Measurements from ENCODE around the gene DLG4. TPM values are rescaled to one million over a fixed set of nuclear protein-coding genes. Genes with fewer than 3 reads are reported as not detected.

The DLG4 gene
- total and polyA plus RNA-seq, 2 donors (not counting 1 experiment from before 2014, with no cell fraction given), result 2.0 to 12.5 TPM

DNA sequence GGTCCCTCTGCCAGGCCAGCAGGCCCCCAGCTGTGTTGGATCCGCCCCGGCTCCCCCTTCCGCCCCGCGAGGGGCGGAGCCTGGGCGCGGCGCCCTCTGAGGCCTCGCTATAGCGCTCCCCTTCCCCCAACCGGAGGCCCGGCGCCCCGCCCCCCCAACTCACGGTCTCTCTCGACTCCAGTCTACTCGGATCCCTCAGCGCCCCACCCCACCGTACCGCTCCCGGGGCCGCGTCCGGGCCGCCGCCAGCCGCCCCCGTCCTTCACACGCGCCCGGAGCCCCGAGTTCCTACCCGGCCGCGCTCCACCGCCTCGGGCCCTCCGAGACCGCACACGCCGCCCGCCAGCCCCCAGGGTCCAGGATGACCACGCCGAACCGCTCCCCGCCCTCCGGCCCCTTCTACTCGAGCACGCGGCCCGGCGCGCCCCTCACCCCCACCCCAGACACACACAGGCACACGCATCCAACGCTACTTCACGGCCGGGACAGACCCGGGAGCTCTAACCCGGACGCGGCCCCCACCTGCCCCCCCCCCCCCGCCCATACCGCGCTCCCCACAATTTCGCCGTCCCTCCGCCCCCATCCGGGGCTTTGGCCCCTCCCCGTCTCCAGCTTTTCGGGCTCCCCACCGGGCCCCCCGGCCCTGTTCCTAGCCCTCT, 18.3 kb upstream of the DLG4 start:
- intact Hi-C loops (cut with micrococcal nuclease), result loop anchor here (2.0 to 5.0 kb wide), 2 partner anchors 324 to 449 kb away; partner anchors contain the start of genes SENP3 and TP53
- Histone ChIP-seq H2AFZ (ENCODE audit: insufficient read depth, low read depth, low read length, poor library complexity, severe bottlenecking) (peak overlapping the region; percentile 59), H3K9ac (ENCODE audit: low read length) (peak overlapping the region; percentile 94), H3K27me3 (replicated peaks in 1 of 4; ENCODE audit: control extremely low read depth in 1 of 4, control insufficient read depth in 3 of 4, insufficient read depth in 4 of 4, low read length in 3 of 4) (no peaks in the 10 kb centered on the region), H3K4me2 (replicated peaks; ENCODE audit: low read depth, low read length, poor library complexity, severe bottlenecking) (peak overlapping the region; percentile 79), H3K27ac (ENCODE audit: low read length in 2 of 2) (peak overlapping the region; percentile 55 to 82), H3K4me1 (ENCODE audit: control insufficient read depth in 2 of 2, insufficient read depth in 2 of 2, low read length in 2 of 2) (peaks cover 47 to 54% of the 10 kb centered on the region in 2 donors), H4K20me1 (ENCODE audit: control insufficient read depth, insufficient read depth, low read length, poor library complexity, severe bottlenecking) (peaks cover 22% of the 10 kb centered on the region), H3K36me3 (replicated peaks in 1 of 2; ENCODE audit: control extremely low read depth in 1 of 2, control insufficient read depth in 1 of 2, extremely low read depth in 1 of 2, insufficient read depth in 2 of 2, low read length in 1 of 2) (peaks cover 0 to 25% of the 10 kb centered on the region in 2 experiments), H3K79me2 (ENCODE audit: control insufficient read depth, insufficient read depth, low read length) (peaks cover 57% of the 10 kb centered on the region), H3K4me3 (ENCODE audit: control extremely low read depth in 1 of 5, extremely low read depth in 1 of 5, insufficient read depth in 1 of 5, low read depth in 2 of 5, low read length in 4 of 5) (peak overlapping the region in 4 of 5 experiments; percentile 74 to 97 (median 80)), H3K9me3 (ENCODE audit: control extremely low read depth in 1 of 3, control insufficient read depth in 2 of 3, insufficient read depth in 1 of 3, low read length in 2 of 3) (no peaks in the 10 kb centered on the region)
- DNase-seq, result peak; percentile 88
- peak overlapping the region; percentile 100 for H3K27ac Mint-ChIP-seq
- peak; percentile 7 for ATAC-seq (ENCODE audit: low read depth)
- no peaks in the 10 kb centered on the region for H3K27me3 Mint-ChIP-seq
- no peaks in the 10 kb centered on the region for H3K9me3 Mint-ChIP-seq (ENCODE audit: insufficient read depth)
- peak overlapping the region; percentile 98 for H3K4me3 Mint-ChIP-seq
- no peak for TF ChIP-seq EZH2 (IDR thresholded peaks at IDR 0.05; ENCODE audit: borderline replicate concordance, insufficient read depth, low read depth, low read length, poor library complexity, severe bottlenecking)
- TF ChIP-seq, protein P1, sequence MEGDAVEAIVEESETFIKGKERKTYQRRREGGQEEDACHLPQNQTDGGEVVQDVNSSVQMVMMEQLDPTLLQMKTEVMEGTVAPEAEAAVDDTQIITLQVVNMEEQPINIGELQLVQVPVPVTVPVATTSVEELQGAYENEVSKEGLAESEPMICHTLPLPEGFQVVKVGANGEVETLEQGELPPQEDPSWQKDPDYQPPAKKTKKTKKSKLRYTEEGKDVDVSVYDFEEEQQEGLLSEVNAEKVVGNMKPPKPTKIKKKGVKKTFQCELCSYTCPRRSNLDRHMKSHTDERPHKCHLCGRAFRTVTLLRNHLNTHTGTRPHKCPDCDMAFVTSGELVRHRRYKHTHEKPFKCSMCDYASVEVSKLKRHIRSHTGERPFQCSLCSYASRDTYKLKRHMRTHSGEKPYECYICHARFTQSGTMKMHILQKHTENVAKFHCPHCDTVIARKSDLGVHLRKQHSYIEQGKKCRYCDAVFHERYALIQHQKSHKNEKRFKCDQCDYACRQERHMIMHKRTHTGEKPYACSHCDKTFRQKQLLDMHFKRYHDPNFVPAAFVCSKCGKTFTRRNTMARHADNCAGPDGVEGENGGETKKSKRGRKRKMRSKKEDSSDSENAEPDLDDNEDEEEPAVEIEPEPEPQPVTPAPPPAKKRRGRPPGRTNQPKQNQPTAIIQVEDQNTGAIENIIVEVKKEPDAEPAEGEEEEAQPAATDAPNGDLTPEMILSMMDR (IDR thresholded peaks at IDR 0.05), result no peak
- peaks cover 65% of the 10 kb centered on the region for H3K4me1 Mint-ChIP-seq
- ChIA-PET POLR2A (interaction anchor here (0.6 to 13.1 kb wide), 8 partner anchors 12 to 1782 kb away, joined by 3 to 157 read pairs (median 4); partner anchors contain the start of genes ACADVL, CTDNEP1, DLG4 and ELP5), CTCF (interaction anchor here (0.9 to 5.0 kb wide), 3 partner anchors 14 to 18 kb away, joined by 3 to 36 read pairs (median 6); partner anchors contain the start of genes ACADVL, CTDNEP1, DLG4 and ELP5)
- under 1% methylated on average over 47 of the region's 73 CpGs for WGBS (ENCODE audit: insufficient coverage)

All from B cell (primary cell).